DMS53 treated with DMSO at 0.1 percent for 48 hours (cell line): ENCODE data around the gene NETO2.
A peak's percentile ranks its signal among the peaks of the same experiment; 100 is the strongest.

ENCODE experiments used
- DNase-seq: peaks from one replicate; lab custom pipeline; 2025; ENCODE audit not compliant: unreplicated experiment; lab: John Stamatoyannopoulos, UW

The NETO2 gene

DNA sequence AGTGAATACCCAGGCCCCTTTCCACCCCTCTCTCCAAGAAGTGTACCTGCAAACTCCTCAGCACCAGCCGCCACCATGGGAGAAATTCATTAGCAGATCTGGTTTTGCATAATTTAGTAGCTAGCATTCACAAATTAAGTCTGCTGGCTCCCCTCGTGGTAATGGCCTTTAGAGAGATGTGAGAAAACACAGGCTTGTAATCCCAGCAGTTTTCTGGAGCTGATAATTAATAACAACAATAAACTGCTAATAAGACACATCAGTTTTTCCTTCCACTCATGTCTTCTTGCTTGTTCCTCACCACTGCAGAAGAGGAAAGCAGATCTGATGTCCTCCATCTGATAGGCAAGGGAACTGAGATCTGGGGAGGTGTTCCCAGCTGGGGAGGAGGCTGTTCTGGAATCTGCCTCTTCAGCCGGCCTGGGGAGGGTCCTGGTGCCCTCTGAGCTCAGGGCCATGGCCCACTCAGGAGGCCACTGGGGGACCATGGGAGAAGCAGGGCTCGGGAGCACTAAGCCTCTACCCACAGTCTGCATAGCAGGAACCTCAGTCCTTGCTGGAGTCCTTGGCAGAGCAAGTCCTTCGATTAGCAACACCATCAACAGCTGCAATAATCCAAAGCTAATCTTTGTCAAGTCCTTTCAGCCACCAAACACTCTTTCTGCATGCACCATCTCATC is 96.1 kb downstream of the NETO2 start:
- no peak for DNase-seq

DNA sequence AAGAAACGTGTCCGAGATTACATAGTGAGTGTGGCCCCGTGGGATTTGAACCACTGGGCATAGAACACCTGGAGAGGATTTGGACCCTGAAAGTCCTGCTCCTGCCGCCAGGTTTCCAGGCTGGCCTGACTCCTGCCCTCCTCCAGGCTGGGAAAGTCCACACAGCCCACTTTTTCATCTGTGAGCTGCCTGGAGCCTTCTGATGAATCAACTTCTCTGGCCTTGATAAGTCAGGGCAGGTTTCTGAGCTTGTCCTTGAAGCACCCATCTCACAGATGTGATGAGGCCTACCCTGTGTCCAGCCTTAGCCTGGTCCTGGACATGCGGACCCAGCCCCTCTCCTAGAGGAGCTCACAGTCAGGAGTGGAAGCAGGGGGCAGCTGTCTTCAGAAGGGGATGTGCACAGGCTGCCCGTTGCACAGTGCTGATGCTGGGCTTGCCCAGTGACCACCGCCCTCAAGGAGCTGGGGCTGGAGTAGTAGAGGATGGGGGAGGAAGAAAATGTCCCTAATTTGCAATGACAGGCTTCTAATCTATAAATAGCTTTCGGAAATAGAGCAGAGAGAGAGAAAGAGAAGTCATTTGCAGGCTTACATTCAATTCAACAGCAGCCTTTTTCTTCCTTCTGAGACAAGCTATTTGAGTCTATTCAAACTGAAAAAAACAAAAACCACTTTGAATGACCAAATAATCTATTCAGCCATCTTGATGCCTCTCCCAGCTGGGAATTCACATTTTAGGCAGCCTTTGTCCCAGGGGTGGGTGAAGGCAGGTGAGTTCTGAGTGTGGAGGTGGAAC is 96.8 kb downstream of the NETO2 start:
- no peak for DNase-seq

DNA sequence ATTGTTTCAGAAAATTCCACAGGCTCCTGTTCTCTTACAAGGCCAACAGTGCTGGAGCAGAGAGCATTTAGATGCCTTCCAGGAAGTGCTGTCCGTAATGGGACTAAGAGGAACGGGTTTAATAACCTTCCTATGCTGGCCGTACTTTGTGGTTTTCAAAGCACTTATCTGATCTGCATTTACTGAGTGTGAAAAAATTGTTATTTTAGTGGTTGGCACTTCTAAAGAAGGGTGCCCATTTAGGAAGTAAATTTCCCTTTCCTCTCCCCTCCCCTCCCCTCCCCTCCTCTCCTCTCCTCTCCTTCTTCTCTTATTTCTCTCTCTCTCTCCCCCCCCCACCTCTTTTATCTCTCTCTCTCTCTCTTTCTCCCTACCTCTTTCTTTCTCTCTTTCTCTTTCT is 98.3 kb downstream of the NETO2 start:
- no peak for DNase-seq

DNA sequence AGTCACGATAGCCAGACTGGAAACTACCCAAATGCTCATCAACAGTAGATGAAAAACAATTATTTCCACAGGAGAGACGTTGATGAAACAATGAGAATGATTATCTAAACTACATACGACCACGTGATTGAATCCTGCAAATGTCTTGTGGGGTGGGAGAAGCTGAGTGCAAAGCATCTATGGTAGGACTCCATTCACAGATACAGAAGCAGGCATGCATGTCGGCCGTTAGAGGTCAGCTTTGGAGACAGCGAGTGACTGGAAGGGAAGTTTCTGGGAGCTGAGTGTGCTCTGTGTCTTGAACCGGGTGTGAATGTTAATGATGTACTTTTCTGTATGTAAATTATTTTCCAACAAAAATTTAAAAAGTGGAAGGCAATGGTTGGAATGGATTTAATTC is 98.7 kb downstream of the NETO2 start:
- no peak for DNase-seq

- DNase-seq = no peak
These were observed 99.6 kb downstream of the NETO2 start for GRCh38 chr16:47043970-47044684.

DNA sequence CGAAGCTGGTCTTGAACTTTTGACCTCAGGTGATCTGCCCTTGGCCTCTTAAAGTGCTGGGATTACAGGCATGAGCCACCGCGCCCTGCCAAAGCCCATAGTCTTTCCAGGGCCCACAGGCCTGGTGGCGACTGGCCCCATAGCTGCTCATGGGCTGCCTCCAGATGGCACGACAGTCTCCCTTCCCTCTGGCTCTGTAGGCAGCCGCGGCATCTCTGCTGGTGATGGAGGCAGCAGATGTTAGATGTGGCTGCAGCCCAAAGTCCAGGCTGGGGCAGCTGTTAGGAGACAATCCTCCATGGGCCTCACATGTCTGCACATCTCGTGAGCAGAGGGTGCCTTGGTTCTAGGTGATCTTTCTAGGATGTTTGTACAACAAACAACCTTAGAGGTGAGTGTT is 100.5 kb downstream of the NETO2 start:
- DNase-seq = no peak

- DNase-seq = peak; percentile 53
These were observed 105.8 kb downstream of the NETO2 start for GRCh38 chr16:47037746-47038458.

DNA sequence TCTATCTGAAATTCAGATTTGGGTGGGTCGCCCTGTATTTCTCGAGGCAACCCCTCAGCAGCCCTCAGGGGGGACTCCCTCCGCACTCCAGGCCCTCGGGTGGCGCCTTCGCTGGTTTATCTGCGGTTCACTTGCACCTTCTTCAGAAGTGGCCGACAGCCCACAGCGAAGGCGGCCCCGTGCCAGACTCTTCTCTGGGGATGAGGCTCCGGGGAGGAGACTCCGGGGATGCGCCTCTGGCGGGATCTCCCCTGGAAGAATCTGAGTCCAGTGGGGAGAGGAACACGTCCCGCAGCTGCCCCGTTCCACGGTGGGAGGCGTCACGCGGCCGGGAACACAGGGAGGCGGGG is 106.4 kb downstream of the NETO2 start:
- no peak for DNase-seq

DNA sequence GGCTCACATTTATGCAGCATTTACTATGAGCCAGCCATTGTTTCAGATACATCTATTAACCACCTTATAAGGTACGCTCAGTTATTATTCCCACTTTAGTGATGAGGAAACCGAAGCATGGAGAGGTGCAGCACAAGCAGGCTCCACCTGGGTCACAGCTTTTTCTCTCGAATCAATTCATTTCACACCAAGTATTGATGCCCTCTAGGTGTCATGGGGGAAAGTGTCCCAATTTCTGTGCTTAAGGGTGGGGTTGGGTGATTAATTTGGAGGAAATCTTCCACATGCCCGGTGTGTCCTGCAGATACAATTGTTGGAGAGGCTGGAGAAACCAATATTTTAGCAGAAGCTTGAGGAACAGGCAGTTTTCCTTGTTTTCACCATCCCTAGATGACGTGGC is 107.5 kb downstream of the NETO2 start:
- DNase-seq = no peak

GRCh38 chr16:47035436-47035835 is 108.3 kb downstream of the NETO2 start:
- DNase-seq = no peak

DNA sequence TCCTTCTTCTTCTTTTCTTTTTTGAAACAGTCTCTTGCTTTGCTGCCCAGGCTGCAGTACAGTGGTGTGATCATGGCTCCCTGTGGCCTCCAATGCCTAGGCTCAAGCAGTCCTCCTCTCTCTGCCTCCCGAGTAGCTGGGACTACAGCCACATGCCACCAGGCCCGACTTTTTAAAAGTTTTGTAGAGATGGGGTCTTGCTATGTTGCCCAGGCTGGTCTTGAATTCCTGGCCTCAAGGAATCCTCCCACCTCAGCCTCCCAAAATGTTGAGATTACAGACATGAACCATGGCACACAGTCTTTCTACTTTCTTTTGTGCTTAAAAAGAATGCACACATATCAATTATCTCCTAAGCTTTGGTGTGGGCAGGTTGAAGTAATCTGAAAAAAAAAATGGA is 109.3 kb downstream of the NETO2 start:
- DNase-seq = no peak

- DNase-seq = no peak
These were observed 110.6 kb downstream of the NETO2 start for GRCh38 chr16:47033176-47033575.

DNA sequence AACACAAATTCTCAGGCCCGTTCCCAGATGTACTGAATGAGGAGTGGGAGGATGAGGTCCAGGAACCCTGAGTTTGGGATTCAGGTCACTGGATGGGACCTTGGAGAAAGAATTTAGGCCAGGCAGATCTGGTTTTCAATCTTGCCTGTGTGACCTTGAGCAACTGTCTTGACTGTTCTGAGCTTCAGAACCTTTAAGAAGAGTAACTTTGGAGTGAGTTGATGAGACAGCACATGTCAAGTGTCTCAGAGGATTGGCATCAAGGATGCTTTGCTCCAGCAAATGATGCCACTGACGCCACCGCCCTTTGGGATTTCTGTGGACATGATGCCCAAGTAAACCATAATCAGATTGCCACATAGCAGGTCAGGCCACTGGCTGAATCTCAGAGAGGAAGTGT is 114.0 kb downstream of the NETO2 start:
- DNase-seq = no peak

DNA sequence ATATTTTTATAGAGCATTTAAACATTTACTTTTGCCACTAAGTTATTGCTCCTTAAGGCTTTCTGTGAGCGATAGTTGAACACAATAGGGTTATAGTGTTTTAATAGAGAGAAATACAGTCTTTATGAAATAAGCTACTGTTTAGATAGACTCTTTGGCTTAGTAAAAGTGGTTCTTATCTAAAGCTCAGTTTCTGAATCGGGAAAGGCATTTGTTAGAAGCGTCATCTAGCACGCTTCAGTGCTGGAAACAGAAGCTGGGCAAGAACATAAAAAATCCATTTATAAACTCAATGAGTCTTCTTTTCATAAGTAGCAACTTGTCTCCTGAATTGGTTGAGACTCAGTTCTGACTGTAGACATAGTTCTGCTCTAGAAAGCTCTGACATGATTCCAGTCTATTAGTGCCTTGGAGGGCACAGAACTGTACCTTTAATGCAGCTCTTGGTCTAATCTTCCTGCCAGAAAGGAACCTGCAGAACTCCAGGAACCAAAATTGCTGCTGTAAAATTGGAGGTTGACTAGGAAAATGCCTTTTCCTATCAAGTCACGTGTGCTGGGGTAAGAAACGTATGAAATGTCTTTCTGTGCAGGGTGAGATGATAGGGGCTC is 114.9 kb downstream of the NETO2 start:
- no peak for DNase-seq
